Mucosa of descending colon (tissue), 3 donors: ENCODE results near the gene CDKN3. TPM values are rescaled to one million over a fixed set of nuclear protein-coding genes. Genes with fewer than 3 reads are reported as not detected.

Source experiments
- ATAC-seq: fragments of 200-7000 bp; cut with Tn5 transposase; one replicate; pipeline ENCODE4 v1.9.1; 2020; ENCODE audit warnings: mild to moderate bottlenecking, moderate library complexity
- DNase-seq, 3 donors: peaks; one replicate each; pipeline ENCODE4 v3.0.0-alpha.2; 2020
- H3K36me3 ChIP-seq: fragments of 200-600 bp; one replicate; pipeline ENCODE4 v1.8.0; 2021; ENCODE audit warnings: low read depth, mild to moderate bottlenecking
- H3K4me1 ChIP-seq: fragments of 200-600 bp; one replicate; pipeline ENCODE4 v1.8.0; 2021; ENCODE audit warnings: low read depth, mild to moderate bottlenecking
- H3K4me3 ChIP-seq: fragments of 200-600 bp; one replicate; pipeline ENCODE4 v1.8.0; 2021; ENCODE audit warnings: mild to moderate bottlenecking
- H3K9me3 ChIP-seq: fragments of 200-600 bp; one replicate; pipeline ENCODE4 v1.8.0; 2021; ENCODE audit warnings: mild to moderate bottlenecking
- intact Hi-C, 2 donors: fragments of 100-400 bp; cut with DNase I in 1 of 2; cut with micrococcal nuclease in 1 of 2; formaldehyde crosslinking; loops; one replicate each; pipeline versions ENCODE4 v1.11.0 to v1.11.1; 2022; cut with DNase I, micrococcal nuclease
- total RNA-seq, 3 donors: library from RNA; stranded (reverse); fragmentation: NEBNext Ultra II Directional in 2 of 3; extraction: Animal tissue kit (Norgen Biotek cat#: 25700) in 2 of 3; gene quantifications; one replicate each; pipeline versions ENCODE4 v1.2.1 to v1.2.4, GENCODE V29; 2021 to 2023
- TF ChIP-seq, protein P1 (sequence below): fragments of 200-600 bp; IDR thresholded peaks from one replicate; pipeline ENCODE4 v1.8.0; 2022; ENCODE audit warnings: antibody characterized with exemption, mild to moderate bottlenecking
- donor health status: DM: no; HTN: no; CAD: no; lungs with moderate emphysema.
- donor health status: DM: no; HTN: no; CAD: no.
- donor health status: DM: no; HTN: yes; CAD: no.

CDKN3 gene
- total RNA-seq, 3 donors from 2014 or later = 1.7 to 18.2 (median 3.4) TPM

- Histone ChIP-seq H3K36me3 (no peaks in the 10 kb centered on the region), H3K9me3 (no peaks in the 10 kb centered on the region), H3K4me3 (no peak overlapping the region), H3K4me1 (no peaks in the 10 kb centered on the region)
- intact Hi-C loops = no loop called here
- TF ChIP-seq, protein P1, sequence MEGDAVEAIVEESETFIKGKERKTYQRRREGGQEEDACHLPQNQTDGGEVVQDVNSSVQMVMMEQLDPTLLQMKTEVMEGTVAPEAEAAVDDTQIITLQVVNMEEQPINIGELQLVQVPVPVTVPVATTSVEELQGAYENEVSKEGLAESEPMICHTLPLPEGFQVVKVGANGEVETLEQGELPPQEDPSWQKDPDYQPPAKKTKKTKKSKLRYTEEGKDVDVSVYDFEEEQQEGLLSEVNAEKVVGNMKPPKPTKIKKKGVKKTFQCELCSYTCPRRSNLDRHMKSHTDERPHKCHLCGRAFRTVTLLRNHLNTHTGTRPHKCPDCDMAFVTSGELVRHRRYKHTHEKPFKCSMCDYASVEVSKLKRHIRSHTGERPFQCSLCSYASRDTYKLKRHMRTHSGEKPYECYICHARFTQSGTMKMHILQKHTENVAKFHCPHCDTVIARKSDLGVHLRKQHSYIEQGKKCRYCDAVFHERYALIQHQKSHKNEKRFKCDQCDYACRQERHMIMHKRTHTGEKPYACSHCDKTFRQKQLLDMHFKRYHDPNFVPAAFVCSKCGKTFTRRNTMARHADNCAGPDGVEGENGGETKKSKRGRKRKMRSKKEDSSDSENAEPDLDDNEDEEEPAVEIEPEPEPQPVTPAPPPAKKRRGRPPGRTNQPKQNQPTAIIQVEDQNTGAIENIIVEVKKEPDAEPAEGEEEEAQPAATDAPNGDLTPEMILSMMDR = no peak
- ATAC-seq (no peak), DNase-seq (no peak)
Observed at GRCh38 chr14:54362759-54363437, 33.9 kb upstream of the CDKN3 start.

DNA sequence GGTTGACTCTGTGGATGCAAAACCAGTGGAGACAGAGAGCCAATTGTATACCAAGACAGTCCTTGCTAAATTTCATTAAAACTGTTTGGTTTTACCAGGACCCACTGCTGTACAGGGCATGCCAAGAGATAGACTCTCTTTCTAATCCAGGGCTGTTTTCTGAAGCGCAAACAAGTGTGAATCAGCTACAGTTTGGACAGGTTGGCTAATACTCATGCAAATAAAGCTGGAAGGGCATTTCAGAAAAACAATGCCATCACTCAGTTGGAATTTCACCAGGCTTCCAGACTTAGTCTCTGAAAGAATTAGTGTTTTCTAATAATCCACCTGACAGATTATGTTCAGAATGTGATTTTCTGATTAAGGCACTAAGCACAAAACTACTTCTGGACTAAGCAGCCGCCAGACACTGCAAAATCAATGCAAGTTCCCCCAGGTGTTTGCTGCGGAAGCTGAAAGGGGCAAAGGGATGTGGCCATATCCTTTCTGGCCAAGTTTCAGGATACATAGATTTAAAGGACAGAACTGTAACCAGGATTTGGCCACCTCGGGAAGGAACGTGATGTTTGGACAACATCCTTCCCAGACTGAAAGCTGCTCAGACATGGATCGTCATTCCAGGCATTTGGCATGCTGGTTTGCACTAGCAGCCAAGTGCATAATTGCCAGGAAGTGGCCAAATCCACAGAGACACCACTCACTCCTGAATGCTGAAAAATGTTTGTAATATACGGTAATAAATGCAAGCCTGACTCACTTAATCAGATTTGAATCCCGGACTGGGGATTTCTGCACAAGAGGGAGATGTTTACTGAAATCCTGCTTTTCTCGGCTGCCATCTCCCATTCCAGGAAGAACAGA lies 32.0 kb upstream of the CDKN3 start:
- H3K4me3 ChIP-seq = no peak overlapping the region
- DNase-seq = no peak
- ATAC-seq = no peak
- intact Hi-C loops = no loop called here
- no peaks in the 10 kb centered on the region for H3K9me3 ChIP-seq
- TF ChIP-seq, protein P1 = no peak
- H3K36me3 ChIP-seq = no peaks in the 10 kb centered on the region
- no peaks in the 10 kb centered on the region for H3K4me1 ChIP-seq

GRCh38 chr14:54366736-54367735 lies 29.8 kb upstream of the CDKN3 start:
- intact Hi-C loops = loop anchor here in 1 of 2 donors (2.0 kb wide), 1 partner anchor 54 kb away; no protein-coding TSS in a partner anchor
- TF ChIP-seq, protein P1 = peak; percentile 12
- Histone ChIP-seq H3K4me3 (no peak overlapping the region), H3K36me3 (no peaks in the 10 kb centered on the region), H3K9me3 (no peaks in the 10 kb centered on the region), H3K4me1 (no peaks in the 10 kb centered on the region)
- ATAC-seq (peak; percentile 90), DNase-seq (peak in 2 of 3 donors; percentile 35 to 54)

DNA sequence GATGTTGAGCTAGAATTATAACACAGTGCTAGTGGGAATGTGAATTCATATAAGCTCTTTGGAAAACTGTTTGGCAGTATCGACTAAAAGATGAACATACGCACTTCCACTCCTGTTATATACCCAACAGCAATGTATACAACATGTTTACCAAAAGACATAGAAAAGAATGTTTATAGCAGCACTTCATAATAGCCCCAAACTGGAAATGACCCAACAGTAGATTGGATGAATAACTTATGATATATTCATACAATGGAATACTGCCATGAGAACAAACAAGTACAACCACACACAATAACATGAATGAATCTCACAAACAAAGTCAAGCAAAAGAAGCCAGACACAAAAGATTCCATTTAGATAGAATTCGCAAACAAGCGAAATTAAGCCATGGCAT lies 28.5 kb upstream of the CDKN3 start:
- H3K4me3 ChIP-seq = no peak overlapping the region
- intact Hi-C loops = no loop called here
- no peaks in the 10 kb centered on the region for H3K36me3 ChIP-seq
- no peaks in the 10 kb centered on the region for H3K4me1 ChIP-seq
- ATAC-seq (no peak), DNase-seq (no peak)
- TF ChIP-seq, protein P1 = no peak
- no peaks in the 10 kb centered on the region for H3K9me3 ChIP-seq

DNA sequence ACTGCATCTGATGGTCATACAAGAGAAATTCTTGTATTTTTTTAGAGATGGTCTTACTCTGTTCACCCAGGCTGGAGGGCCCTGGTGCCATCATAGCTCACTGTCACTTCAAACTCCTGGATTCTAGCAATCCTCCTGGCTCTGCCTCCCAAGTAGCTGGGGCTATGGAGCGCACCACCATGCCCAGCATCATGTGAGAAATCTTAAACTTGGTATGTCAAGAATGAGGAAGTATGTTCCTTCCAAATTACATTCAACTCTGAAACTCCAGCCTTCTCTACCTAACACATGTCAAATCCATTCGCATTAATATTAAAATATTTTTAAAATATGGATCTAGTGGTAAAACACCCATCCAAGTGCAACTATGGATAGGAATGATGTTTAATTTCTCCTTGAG lies 27.5 kb upstream of the CDKN3 start:
- DNase-seq (no peak), ATAC-seq (no peak)
- TF ChIP-seq, protein P1 = no peak
- no peaks in the 10 kb centered on the region for H3K4me1 ChIP-seq
- intact Hi-C loops = no loop called here
- no peaks in the 10 kb centered on the region for H3K36me3 ChIP-seq
- no peak overlapping the region for H3K4me3 ChIP-seq
- H3K9me3 ChIP-seq = no peaks in the 10 kb centered on the region
